Muscle layer of duodenum (tissue), 2 donors: Measurements from ENCODE around the gene FBXL7.

Experiments
- H3K27ac ChIP-seq: one replicate; pipeline ENCODE4 v1.7.0; 2013; ENCODE audit warnings: mild to moderate bottlenecking, low read length
- H3K27me3 ChIP-seq: one replicate; pipeline ENCODE4 v1.7.0; 2013; ENCODE audit warnings: low read depth, mild to moderate bottlenecking, control low read depth, low read length
- H3K36me3 ChIP-seq, 2 donors: one replicate each; pipeline ENCODE4 v1.7.0; 2013; ENCODE audit warnings: low read length in 2 of 2, control low read depth in 1 of 2, mild to moderate bottlenecking in 1 of 2; ENCODE audit not compliant: insufficient read depth in 2 of 2, control insufficient read depth in 1 of 2
- H3K4me1 ChIP-seq, 2 donors: one replicate each; pipeline ENCODE4 v1.7.0; 2013; ENCODE audit warnings: low read length in 2 of 2, mild to moderate bottlenecking in 2 of 2, control low read depth in 1 of 2, moderate library complexity in 1 of 2; ENCODE audit not compliant: insufficient read depth in 2 of 2, control insufficient read depth in 1 of 2
- H3K4me3 ChIP-seq, 2 donors: one replicate each; pipeline ENCODE4 v1.7.0; 2013; ENCODE audit warnings: low read length in 2 of 2, low read depth in 1 of 2, mild to moderate bottlenecking in 1 of 2
- H3K9me3 ChIP-seq, 2 donors: one replicate each; pipeline ENCODE4 v1.7.0; 2013; ENCODE audit warnings: low read length in 2 of 2, control low read depth in 1 of 2, mild to moderate bottlenecking in 1 of 2; ENCODE audit not compliant: control insufficient read depth in 1 of 2
- donor health status: healthy.

Gene FBXL7

GRCh38 chr5:15621094-15621493, 121.1 kb downstream of the FBXL7 start:
- Histone ChIP-seq H3K4me3 (no peak overlapping the region), H3K27me3 (no peaks in the 10 kb centered on the region), H3K4me1 (peaks cover 0 to 4% of the 10 kb centered on the region in 2 donors), H3K9me3 (no peaks in the 10 kb centered on the region), H3K36me3 (no peaks in the 10 kb centered on the region), H3K27ac (no peak overlapping the region)

GRCh38 chr5:15623794-15624193, 123.8 kb downstream of the FBXL7 start:
- H3K27ac ChIP-seq = no peak overlapping the region
- H3K9me3 ChIP-seq = no peaks in the 10 kb centered on the region
- H3K4me3 ChIP-seq = no peak overlapping the region
- peaks cover 0 to 9% of the 10 kb centered on the region in 2 donors for H3K4me1 ChIP-seq
- no peaks in the 10 kb centered on the region for H3K36me3 ChIP-seq
- H3K27me3 ChIP-seq = no peaks in the 10 kb centered on the region

- Histone ChIP-seq H3K27me3 (no peaks in the 10 kb centered on the region), H3K4me3 (no peak overlapping the region), H3K4me1 (peaks cover 0 to 5% of the 10 kb centered on the region in 2 donors), H3K9me3 (no peaks in the 10 kb centered on the region), H3K36me3 (no peaks in the 10 kb centered on the region), H3K27ac (no peak overlapping the region)
These were observed 127.1 kb downstream of the FBXL7 start for GRCh38 chr5:15627109-15627508.

- Histone ChIP-seq H3K9me3 (no peaks in the 10 kb centered on the region), H3K4me1 (peaks cover 0 to 5% of the 10 kb centered on the region in 2 donors)
These were observed 127.7 kb downstream of the FBXL7 start for GRCh38 chr5:15627647-15628046.

GRCh38 chr5:15630441-15630840, 130.5 kb downstream of the FBXL7 start:
- H3K27me3 ChIP-seq = no peaks in the 10 kb centered on the region
- H3K4me1 ChIP-seq = peaks cover 0 to 11% of the 10 kb centered on the region in 2 donors
- H3K9me3 ChIP-seq = no peaks in the 10 kb centered on the region
- no peak overlapping the region for H3K4me3 ChIP-seq
- H3K27ac ChIP-seq = no peak overlapping the region
- no peaks in the 10 kb centered on the region for H3K36me3 ChIP-seq

More at GRCh38 chr5:15627647-15628046, 127.7 kb downstream of the FBXL7 start:
- no peak overlapping the region for H3K4me3 ChIP-seq
- no peaks in the 10 kb centered on the region for H3K27me3 ChIP-seq
- no peak overlapping the region for H3K27ac ChIP-seq
- H3K36me3 ChIP-seq = no peaks in the 10 kb centered on the region

- peaks cover 0 to 6% of the 10 kb centered on the region in 2 donors for H3K4me1 ChIP-seq
- no peak overlapping the region for H3K27ac ChIP-seq
- H3K9me3 ChIP-seq = no peaks in the 10 kb centered on the region
- no peaks in the 10 kb centered on the region for H3K27me3 ChIP-seq
- no peaks in the 10 kb centered on the region for H3K36me3 ChIP-seq
- no peak overlapping the region for H3K4me3 ChIP-seq
These were observed 134.8 kb downstream of the FBXL7 start for GRCh38 chr5:15634591-15635288.

DNA sequence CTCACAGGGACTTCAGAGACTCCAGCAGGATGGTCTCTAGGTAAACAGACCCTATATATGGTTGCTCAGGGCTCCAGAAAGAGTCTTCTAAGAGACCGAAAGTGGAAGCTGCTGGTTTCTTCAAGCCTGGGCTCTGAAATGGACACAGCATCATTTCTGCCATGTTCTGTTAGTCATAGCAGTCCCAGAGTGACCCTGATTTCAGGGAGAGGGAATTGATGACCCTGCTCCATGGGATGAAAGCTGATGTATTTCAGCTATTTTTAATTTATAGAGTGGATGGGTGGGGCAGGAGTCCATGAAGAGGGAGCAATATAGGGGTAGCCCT, 135.3 kb downstream of the FBXL7 start:
- no peaks in the 10 kb centered on the region for H3K27me3 ChIP-seq
- H3K4me3 ChIP-seq = no peak overlapping the region
- H3K27ac ChIP-seq = no peak overlapping the region
- H3K4me1 ChIP-seq = peaks cover 0 to 6% of the 10 kb centered on the region in 2 donors
- H3K9me3 ChIP-seq = no peaks in the 10 kb centered on the region
- no peaks in the 10 kb centered on the region for H3K36me3 ChIP-seq

DNA sequence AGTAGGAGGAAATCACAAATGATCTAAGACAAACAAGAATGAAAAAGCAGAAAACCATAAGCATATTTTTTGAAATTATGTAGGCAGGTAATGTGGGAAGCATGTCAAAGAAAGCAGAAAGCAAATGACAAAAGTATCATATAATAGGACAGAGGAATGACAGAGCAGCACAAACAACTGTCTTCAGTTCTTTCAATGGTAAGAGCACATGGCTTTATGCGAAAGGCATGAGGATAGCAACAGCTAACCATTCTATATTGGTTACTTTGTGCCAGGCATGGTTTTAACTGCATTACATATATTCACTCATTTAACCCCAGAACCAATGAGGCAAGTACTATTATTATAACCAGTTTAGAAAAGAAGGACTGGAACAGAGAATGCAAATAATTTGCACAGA, 137.4 kb downstream of the FBXL7 start:
- peaks cover 0 to 6% of the 10 kb centered on the region in 2 donors for H3K4me1 ChIP-seq
- no peak overlapping the region for H3K4me3 ChIP-seq
- H3K9me3 ChIP-seq = no peaks in the 10 kb centered on the region
- H3K27ac ChIP-seq = no peak overlapping the region
- H3K27me3 ChIP-seq = no peaks in the 10 kb centered on the region
- no peaks in the 10 kb centered on the region for H3K36me3 ChIP-seq

DNA sequence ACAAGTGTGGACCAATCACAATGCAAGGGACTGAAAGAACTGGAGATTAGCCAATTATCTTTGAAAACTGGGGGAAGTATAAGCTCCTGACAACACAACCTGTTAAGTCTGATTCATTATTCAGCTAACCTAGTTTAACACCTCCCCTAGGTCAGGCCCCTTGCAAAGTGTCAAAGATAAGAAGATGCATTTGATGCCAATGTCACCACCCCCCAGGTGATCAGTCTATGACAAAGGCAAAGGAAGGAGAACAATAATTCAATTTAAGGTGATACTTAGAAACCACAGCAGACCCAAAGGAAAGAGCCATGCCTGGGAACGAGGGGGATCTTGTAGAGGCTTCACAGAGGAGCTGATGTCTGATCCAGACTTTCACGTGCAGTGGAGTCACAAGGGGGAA, 137.9 kb downstream of the FBXL7 start:
- Histone ChIP-seq H3K9me3 (no peaks in the 10 kb centered on the region), H3K4me3 (no peak overlapping the region), H3K36me3 (no peaks in the 10 kb centered on the region), H3K27ac (no peak overlapping the region), H3K4me1 (peaks cover 0 to 6% of the 10 kb centered on the region in 2 donors), H3K27me3 (no peaks in the 10 kb centered on the region)

GRCh38 chr5:15638296-15638695, 138.3 kb downstream of the FBXL7 start:
- Histone ChIP-seq H3K27ac (no peak overlapping the region), H3K9me3 (no peaks in the 10 kb centered on the region), H3K4me1 (peaks cover 0 to 7% of the 10 kb centered on the region in 2 donors), H3K27me3 (no peaks in the 10 kb centered on the region), H3K4me3 (no peak overlapping the region), H3K36me3 (no peaks in the 10 kb centered on the region)

- Histone ChIP-seq H3K4me3 (no peak overlapping the region), H3K27me3 (no peaks in the 10 kb centered on the region), H3K36me3 (no peaks in the 10 kb centered on the region), H3K4me1 (peaks cover 0 to 11% of the 10 kb centered on the region in 2 donors), H3K9me3 (no peaks in the 10 kb centered on the region), H3K27ac (no peak overlapping the region)
These were observed 139.3 kb downstream of the FBXL7 start for GRCh38 chr5:15639288-15639687.

- Histone ChIP-seq H3K36me3 (no peaks in the 10 kb centered on the region), H3K27me3 (no peaks in the 10 kb centered on the region), H3K9me3 (no peaks in the 10 kb centered on the region), H3K4me1 (peaks cover 0 to 5% of the 10 kb centered on the region in 2 donors), H3K27ac (no peak overlapping the region), H3K4me3 (no peak overlapping the region)
These were observed 140.1 kb downstream of the FBXL7 start for GRCh38 chr5:15640116-15640515.
